Epithelial cell of esophagus (primary cell): ENCODE data around the gene DNAH14.

Source experiments
- DNase-seq: peaks from one replicate; pipeline ENCODE4 v3.0.0; 2010; ENCODE audit warnings: low read depth
- H3K4me3 ChIP-seq: 2 replicates; pipeline ENCODE4 v1.5.1; 2011; ENCODE audit warnings: mild to moderate bottlenecking, low read length, control low read depth
- TF ChIP-seq, protein P1 (sequence below): IDR thresholded peaks from 2 replicates; pipeline ENCODE4 v1.5.1; 2011; ENCODE audit warnings: low read depth, mild to moderate bottlenecking, low read length, control low read depth, inconsistent platforms; ENCODE audit not compliant: insufficient read depth; ENCODE audit errors: missing control alignments

DNAH14 gene

DNA sequence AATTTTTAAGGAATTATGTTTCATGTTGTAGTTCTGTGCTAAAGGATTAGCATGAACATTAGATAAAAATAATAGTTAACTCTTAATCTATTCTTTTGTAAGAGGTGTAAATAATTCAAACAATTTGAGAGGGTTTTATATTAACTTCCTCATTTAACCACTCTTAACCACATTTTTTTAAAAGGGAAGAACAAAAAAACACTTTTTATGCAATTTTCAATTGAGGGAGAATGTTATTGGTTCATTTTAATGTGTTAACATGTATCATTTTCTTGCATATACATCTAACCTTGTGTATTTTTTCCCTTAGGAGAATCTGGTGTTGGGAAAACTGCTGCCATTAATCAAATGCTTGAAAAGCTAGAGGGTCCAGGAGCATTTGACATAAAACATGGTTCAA, 329.3 kb downstream of the DNAH14 start:
- DNase-seq: no peak
- TF ChIP-seq, protein P1, sequence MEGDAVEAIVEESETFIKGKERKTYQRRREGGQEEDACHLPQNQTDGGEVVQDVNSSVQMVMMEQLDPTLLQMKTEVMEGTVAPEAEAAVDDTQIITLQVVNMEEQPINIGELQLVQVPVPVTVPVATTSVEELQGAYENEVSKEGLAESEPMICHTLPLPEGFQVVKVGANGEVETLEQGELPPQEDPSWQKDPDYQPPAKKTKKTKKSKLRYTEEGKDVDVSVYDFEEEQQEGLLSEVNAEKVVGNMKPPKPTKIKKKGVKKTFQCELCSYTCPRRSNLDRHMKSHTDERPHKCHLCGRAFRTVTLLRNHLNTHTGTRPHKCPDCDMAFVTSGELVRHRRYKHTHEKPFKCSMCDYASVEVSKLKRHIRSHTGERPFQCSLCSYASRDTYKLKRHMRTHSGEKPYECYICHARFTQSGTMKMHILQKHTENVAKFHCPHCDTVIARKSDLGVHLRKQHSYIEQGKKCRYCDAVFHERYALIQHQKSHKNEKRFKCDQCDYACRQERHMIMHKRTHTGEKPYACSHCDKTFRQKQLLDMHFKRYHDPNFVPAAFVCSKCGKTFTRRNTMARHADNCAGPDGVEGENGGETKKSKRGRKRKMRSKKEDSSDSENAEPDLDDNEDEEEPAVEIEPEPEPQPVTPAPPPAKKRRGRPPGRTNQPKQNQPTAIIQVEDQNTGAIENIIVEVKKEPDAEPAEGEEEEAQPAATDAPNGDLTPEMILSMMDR: no peak
- H3K4me3 ChIP-seq: no peak overlapping the region

DNA sequence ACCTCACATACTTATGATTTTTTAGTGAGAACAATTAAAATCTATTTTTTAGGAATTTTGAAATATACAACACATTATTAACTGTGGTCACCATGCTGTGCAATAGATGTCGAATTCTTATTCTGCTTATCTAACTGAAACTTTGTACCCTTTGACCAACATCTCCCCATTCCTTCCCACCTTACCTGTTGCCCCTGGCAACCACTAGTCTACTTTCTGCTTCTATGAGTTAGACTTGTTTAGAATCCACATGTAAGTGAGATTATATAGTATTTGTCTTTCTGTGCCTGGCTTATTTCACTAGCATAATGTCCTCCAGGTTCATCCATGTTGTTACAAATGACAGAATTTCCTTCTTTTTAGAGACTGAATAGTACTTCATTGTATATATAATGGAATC, 330.1 kb downstream of the DNAH14 start:
- DNase-seq: no peak
- TF ChIP-seq, protein P1: no peak
- H3K4me3 ChIP-seq: no peak overlapping the region

DNA sequence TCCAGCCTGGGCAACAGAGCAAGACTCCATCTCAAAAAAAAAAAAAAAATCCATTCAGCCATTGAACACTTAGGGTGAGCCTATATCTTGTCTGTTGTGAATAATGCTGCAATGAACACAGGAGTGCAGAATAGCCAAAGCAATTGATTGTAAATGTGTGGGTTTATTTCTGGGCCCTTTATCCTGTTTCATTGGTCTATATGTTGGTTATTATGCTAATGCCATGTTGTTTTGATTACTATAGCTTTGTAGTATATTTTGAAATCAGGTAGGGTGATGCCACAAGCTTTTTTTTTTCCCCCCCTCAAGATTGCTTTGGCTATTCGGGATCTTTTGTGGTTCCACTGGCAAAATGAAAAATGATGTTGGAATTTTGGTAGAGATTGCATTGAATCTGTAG, 330.8 kb downstream of the DNAH14 start:
- no peak overlapping the region for H3K4me3 ChIP-seq
- TF ChIP-seq, protein P1: no peak
- no peak for DNase-seq

DNA sequence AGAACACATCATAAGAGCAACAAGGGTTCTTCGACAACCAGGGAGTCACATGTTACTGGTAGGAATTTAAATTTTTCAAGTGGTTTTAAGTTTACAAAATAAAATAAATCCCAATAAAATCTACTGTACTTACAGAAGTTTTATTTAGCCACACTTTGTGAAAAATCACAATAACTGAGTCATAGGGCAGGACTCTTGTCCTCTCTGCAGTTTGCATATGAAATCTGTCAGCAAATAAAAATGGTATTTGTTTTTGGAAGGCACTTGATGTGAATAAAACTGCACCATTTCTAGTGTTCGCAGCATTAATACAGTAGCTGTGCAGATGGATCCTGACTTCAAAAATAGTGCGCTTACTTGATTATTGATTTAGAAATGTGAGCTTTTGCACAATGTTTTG, 348.0 kb downstream of the DNAH14 start:
- DNase-seq: no peak
- TF ChIP-seq, protein P1: no peak
- H3K4me3 ChIP-seq: no peak overlapping the region

DNA sequence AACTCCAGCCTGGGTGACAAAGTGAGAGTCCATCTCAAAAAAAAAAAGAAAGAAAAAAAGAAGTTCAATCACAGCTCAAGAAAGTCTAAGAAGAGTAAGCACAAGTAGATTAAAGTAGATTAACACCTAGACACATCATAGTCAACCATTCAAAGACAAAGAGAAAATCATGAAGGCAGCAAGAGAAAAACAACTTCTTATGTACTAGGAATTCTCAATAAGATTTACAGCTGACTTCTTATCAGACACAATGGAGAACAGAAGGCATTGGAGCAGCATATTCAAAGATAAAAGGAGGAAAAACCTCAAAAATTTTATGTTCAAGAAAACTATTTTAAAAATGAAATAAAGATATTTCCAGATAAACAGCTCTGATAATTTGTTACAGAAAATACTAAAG, 351.1 kb downstream of the DNAH14 start:
- H3K4me3 ChIP-seq: no peak overlapping the region
- TF ChIP-seq, protein P1: no peak
- no peak for DNase-seq

DNA sequence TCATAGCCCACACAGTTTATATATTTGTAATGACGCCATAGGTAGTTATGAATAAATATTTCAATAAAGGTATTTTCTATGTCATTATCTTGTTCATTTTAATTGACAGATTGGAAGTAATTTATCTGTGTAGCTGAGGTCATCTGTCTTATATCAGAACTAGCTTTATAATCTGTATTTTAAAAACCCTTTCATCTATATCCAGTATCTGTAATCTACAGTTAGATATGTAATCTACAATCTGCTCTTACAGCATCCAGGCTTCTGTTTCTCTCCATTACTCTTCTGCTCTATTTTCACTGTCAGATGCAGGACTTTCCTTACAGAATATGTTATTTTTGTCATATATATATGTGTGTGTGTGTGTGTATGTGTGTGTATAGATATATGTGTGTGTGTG, 360.8 kb downstream of the DNAH14 start:
- TF ChIP-seq, protein P1: no peak
- no peak for DNase-seq
- H3K4me3 ChIP-seq: no peak overlapping the region

DNA sequence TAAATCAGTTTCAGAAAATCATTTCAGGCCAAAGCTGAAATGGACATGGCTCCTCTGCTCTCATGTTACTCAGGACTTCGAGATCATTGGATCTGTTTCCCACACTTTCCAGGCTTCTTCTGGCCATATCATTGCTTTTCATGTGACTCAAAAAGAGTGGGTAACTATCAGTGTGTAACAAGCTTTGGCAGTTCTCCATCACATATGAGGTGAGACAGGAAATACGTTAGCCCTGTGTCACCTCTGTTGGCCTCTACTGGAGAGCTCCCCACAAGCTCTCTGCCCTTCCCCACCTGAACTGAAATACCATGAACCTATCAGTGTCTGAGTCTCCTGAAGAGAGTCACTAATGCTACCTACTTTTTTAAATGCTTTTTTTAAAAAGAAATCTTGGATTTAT, 370.1 kb downstream of the DNAH14 start:
- H3K4me3 ChIP-seq: no peak overlapping the region
- TF ChIP-seq, protein P1: no peak
- peak; percentile 70 for DNase-seq
